Hepatic stellate cell (primary cell): ENCODE data around the gene CAST.

Experiments used
- DNase-seq: peaks from one replicate; pipeline ENCODE4 v3.0.0; 2011; ENCODE audit warnings: low spot score

The CAST gene

DNA sequence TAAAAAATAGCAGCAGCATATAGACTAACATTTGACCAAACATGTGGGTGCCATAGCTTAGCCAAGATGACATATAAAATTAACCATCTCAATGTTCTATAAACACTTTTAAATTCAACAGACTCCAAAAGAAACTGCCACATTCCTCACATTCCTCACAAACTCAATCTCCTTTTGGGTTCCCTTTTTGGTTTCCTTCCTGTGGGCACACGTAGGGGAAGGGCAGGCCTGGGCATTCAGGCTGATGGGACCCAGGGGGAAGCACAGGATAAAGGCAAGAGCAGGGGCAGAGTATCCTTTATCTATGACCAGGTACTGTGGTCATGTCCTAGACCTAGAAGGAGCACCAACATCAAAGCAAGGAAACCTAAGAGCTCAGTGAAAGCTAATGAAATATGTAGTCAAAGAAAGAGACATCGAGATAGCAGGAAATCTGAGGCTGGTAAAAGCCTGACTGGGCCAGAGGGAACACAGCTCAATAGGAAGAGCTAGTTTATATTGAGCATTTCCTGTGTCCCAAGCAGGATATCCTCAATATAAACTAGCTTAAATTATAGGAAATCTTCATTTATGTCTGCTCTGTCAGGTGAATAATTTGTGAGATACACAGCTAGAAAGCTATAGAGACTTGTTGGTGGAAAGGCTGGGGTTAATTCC is 159.2 kb downstream of the CAST start:
- DNase-seq = peak; percentile 3

DNA sequence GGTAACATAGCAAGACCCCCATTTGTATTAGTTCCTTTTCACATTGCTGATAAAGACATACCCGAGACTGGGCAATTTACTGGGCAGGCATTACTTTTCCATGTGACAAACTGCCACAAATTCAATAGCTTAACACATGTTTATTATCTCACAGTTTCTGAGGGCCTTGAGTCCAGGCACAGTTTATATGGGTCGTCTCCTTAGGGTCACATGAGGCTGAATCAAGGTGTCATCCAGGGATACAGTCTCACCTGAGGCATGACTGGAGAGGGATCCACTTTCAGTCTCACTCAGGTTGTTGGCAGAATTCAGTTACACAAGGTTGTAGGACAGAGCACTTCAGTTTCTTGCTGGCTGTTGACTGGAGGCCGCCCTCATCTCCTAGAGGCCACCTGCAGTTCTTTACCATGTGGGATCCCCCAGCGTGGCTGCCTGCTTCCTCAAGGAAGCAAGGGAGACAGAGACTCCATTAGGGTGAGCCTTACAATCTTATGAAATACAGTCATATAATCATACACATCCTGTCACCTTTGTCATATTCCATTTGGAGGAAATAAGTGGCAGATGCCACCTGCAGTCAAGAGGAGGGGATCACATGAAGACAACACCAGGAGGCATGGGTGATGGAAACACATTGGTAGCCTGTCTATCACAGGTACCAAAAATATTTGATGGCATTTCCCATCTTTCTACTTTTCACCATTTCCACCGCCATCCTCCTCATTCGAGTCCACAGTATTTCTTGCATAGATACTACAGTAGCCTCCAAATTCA is 160.7 kb downstream of the CAST start:
- DNase-seq = no peak

DNA sequence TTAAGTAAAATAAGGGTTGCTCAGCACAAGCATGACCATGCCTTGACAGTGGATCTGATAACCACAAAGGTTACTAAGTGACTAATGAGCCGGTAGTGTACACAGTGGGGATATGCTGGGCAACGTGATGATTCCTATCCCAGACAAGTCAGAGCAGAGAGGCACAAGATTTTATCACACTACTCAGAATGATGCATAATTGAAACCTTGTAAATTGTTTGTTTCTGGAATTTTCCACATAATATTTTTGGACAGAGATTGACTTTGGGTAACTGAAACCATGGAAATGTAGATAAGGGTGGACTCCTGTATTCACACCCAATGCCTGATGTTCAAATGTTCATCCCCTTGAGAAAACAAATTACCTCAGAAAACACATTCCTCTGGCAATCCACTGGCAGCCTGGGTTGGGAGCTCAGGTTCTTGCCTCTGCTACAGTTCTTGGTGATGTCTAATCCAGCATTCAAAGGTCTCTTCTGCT is 161.8 kb downstream of the CAST start:
- peak; percentile 39 for DNase-seq
